WTC11 (cell line): ENCODE results near the gene PCDH1. TPM values are rescaled to one million over a fixed set of nuclear protein-coding genes. Genes with fewer than 3 reads are reported as not detected.
A peak's percentile ranks its signal among the peaks of the same experiment; 100 is the strongest.

Experiments used
- ATAC-seq: fragments of 200-7000 bp; cut with Tn5 transposase; 2 replicates; pipeline ENCODE4 v1.10.0; 2021; ENCODE audit warnings: mild to moderate bottlenecking, moderate library complexity
- CTCF ChIA-PET: fragments of 300-600 bp; sonication (Branson Sonifier 250); formaldehyde crosslinking; loops from one replicate; lab custom pipeline; 2021; ENCODE audit warnings: antibody characterized with exemption; lab: Charles Lee
- POLR2A ChIA-PET: fragments of 350-600 bp; sonication (Branson Sonifier 250); formaldehyde crosslinking; loops from one replicate; lab custom pipeline; 2021; ENCODE audit warnings: antibody characterized with exemption; lab: Charles Lee
- DNase-seq: peaks from one replicate; pipeline ENCODE4 v3.0.0; 2021; ENCODE audit warnings: low spot score
- H3K27ac Mint-ChIP-seq: 2 replicates; pipeline ENCODE4 v1.8.0; 2021; ENCODE audit warnings: mixed read lengths
- H3K27me3 Mint-ChIP-seq: 2 replicates; pipeline ENCODE4 v1.8.0; 2021; ENCODE audit warnings: low read depth, mild to moderate bottlenecking, moderate library complexity, mixed read lengths
- H3K36me3 Mint-ChIP-seq: 2 replicates; pipeline ENCODE4 v1.8.0; 2021; ENCODE audit warnings: mixed read lengths
- H3K4me1 Mint-ChIP-seq: 2 replicates; pipeline ENCODE4 v1.8.0; 2022; ENCODE audit warnings: mixed read lengths
- H3K4me3 Mint-ChIP-seq: 2 replicates; pipeline ENCODE4 v1.8.0; 2021; ENCODE audit warnings: mild to moderate bottlenecking, moderate library complexity, mixed read lengths
- H3K9me3 Mint-ChIP-seq: 2 replicates; pipeline ENCODE4 v1.8.0; 2021; ENCODE audit warnings: mixed read lengths
- AR ChIP-seq: fragments of 250-450 bp; sonication (Bioruptor Pico); IDR thresholded peaks from 2 replicates; pipeline ENCODE4 v1.9.0; 2021; ENCODE audit warnings: mild to moderate bottlenecking
- ATF3 ChIP-seq: sonication (generic); formaldehyde crosslinking; conservative IDR thresholded peaks from 2 replicates; pipeline ENCODE4 v1.8.1; 2022; ENCODE audit warnings: mild to moderate bottlenecking, missing genetic modification reagents
- ERG ChIP-seq: fragments of 250-450 bp; sonication (Bioruptor Pico); IDR thresholded peaks from 2 replicates; pipeline ENCODE4 v1.8.0; 2021; ENCODE audit warnings: mild to moderate bottlenecking
- ETV6 ChIP-seq: sonication (generic); formaldehyde crosslinking; IDR thresholded peaks from 2 replicates; pipeline ENCODE4 v1.8.1; 2022; ENCODE audit warnings: mild to moderate bottlenecking, missing genetic modification reagents
- FOXK1 ChIP-seq: sonication (generic); formaldehyde crosslinking; IDR thresholded peaks from 2 replicates; pipeline ENCODE4 v1.8.0; 2022; ENCODE audit warnings: mild to moderate bottlenecking, moderate library complexity, missing genetic modification reagents
- FOXP4 ChIP-seq: sonication (generic); formaldehyde crosslinking; IDR thresholded peaks from 2 replicates; pipeline ENCODE4 v1.8.0; 2022; ENCODE audit warnings: mild to moderate bottlenecking, missing genetic modification reagents
- KAT7 ChIP-seq: sonication (generic); formaldehyde crosslinking; IDR thresholded peaks from 2 replicates; pipeline ENCODE4 v1.8.1; 2023; ENCODE audit warnings: missing genetic modification reagents, mild to moderate bottlenecking, borderline replicate concordance
- NR3C1 ChIP-seq: sonication (generic); formaldehyde crosslinking; conservative IDR thresholded peaks from 2 replicates; pipeline ENCODE4 v1.8.1; 2023; ENCODE audit warnings: low read depth, mild to moderate bottlenecking, missing genetic modification reagents
- PRDM15 ChIP-seq: sonication (generic); formaldehyde crosslinking; IDR thresholded peaks from 2 replicates; pipeline ENCODE4 v1.8.0; 2022; ENCODE audit warnings: missing genetic modification reagents
- PRRX2 ChIP-seq: fragments of 250-450 bp; sonication (Bioruptor Pico); IDR thresholded peaks from 2 replicates; pipeline ENCODE4 v1.8.0; 2021; ENCODE audit warnings: mild to moderate bottlenecking
- SP1 ChIP-seq: sonication (generic); formaldehyde crosslinking; conservative IDR thresholded peaks from 2 replicates; pipeline ENCODE4 v1.8.1; 2022; ENCODE audit warnings: missing genetic modification reagents
- ZNF263 ChIP-seq: sonication (generic); formaldehyde crosslinking; IDR thresholded peaks from 2 replicates; pipeline ENCODE4 v1.8.1; 2022; ENCODE audit warnings: low read depth, mild to moderate bottlenecking, moderate library complexity, missing genetic modification reagents
- ZNF416 ChIP-seq: fragments of 250-450 bp; sonication (Bioruptor Pico); IDR thresholded peaks from 2 replicates; pipeline ENCODE4 v1.9.0; 2021; ENCODE audit warnings: mild to moderate bottlenecking, inconsistent platforms
- ZNF512 ChIP-seq: sonication (generic); formaldehyde crosslinking; IDR thresholded peaks from 2 replicates; pipeline ENCODE4 v1.8.1; 2022; ENCODE audit warnings: missing genetic modification reagents, borderline replicate concordance
- ZNF532 ChIP-seq: fragments of 250-450 bp; sonication (Bioruptor Pico); IDR thresholded peaks from 2 replicates; pipeline ENCODE4 v1.9.0; 2021; ENCODE audit warnings: mild to moderate bottlenecking, borderline replicate concordance
- ZSCAN18 ChIP-seq: fragments of 250-450 bp; sonication (Bioruptor Pico); IDR thresholded peaks from 2 replicates; pipeline ENCODE4 v2.1.2; 2022; ENCODE audit warnings: mild to moderate bottlenecking, moderate library complexity
- total RNA-seq: library from RNA; stranded (reverse); gene quantifications from 3 replicates; pipeline ENCODE4 v1.2.3, GENCODE V29; 2021

Gene PCDH1
- total RNA-seq, 1 experiment from 2014 or later, result 105 TPM

- CTCF ChIA-PET, result interaction anchor here (1.0 to 20.5 kb wide), 6 partner anchors 9 to 131 kb away, joined by 4 to 406 read pairs (median 6); partner anchors contain the start of gene PCDH1
- DNase-seq (no peak), ATAC-seq (no peak)
- H3K27me3 Mint-ChIP-seq, result no peaks in the 10 kb centered on the region
- no peak for TF ChIP-seq FOXK1 (CRISPR knock-in tag)
- no peak for TF ChIP-seq KAT7 (CRISPR knock-in tag)
- TF ChIP-seq ETV6, result no peak
- TF ChIP-seq ZNF532 (CRISPR knock-in tag), result no peak
- TF ChIP-seq ZNF263 (CRISPR knock-in tag), result no peak
- no peak for TF ChIP-seq NR3C1 (CRISPR knock-in tag)
- TF ChIP-seq PRRX2, result no peak
- no peak for TF ChIP-seq ATF3 (CRISPR knock-in tag)
- no peak for TF ChIP-seq ZNF512 (CRISPR knock-in tag)
- no peak for TF ChIP-seq ERG (CRISPR knock-in tag)
- H3K4me3 Mint-ChIP-seq, result no peak overlapping the region
- no peaks in the 10 kb centered on the region for H3K9me3 Mint-ChIP-seq
- peak overlapping the region; percentile 11; the same call in 1 of the 2 replicates for H3K27ac Mint-ChIP-seq
- H3K4me1 Mint-ChIP-seq, result peaks cover 82% of the 10 kb centered on the region
- H3K36me3 Mint-ChIP-seq, result no peaks in the 10 kb centered on the region
- POLR2A ChIA-PET, result interaction anchor here (2.0 to 3.8 kb wide), 4 partner anchors 12 to 56 kb away, joined by 7 to 21 read pairs (median 14); partner anchors contain the start of gene PCDH1
Measured at GRCh38 chr5:141823056-141823455, 55.2 kb downstream of the PCDH1 start.

- ChIA-PET POLR2A (interaction anchor here (2.0 to 3.8 kb wide), 4 partner anchors 11 to 56 kb away, joined by 7 to 21 read pairs (median 14); partner anchors contain the start of gene PCDH1), CTCF (interaction anchor here (0.7 to 20.5 kb wide), 12 partner anchors 8 to 138 kb away, joined by 3 to 406 read pairs (median 4); partner anchors contain the start of gene PCDH1)
- ATAC-seq, result no peak
- Mint-ChIP-seq H3K36me3 (no peaks in the 10 kb centered on the region), H3K4me1 (peaks cover 88% of the 10 kb centered on the region), H3K4me3 (no peak overlapping the region), H3K27ac (no peak overlapping the region), H3K9me3 (no peaks in the 10 kb centered on the region), H3K27me3 (no peaks in the 10 kb centered on the region)
- no peak for DNase-seq
- no peak for TF ChIP-seq AR (CRISPR knock-in tag)
- TF ChIP-seq ZSCAN18 (CRISPR knock-in tag), result no peak
- TF ChIP-seq FOXP4 (CRISPR knock-in tag), result no peak
- no peak for TF ChIP-seq SP1 (CRISPR knock-in tag)
- no peak for TF ChIP-seq ZNF416 (CRISPR knock-in tag)
- no peak for TF ChIP-seq PRDM15
- TF ChIP-seq ETV6, result no peak
Measured at GRCh38 chr5:141822144-141822543, 56.1 kb downstream of the PCDH1 start.
